ENCODE measurements around the gene RAB10. TPM values are rescaled to one million over a fixed set of nuclear protein-coding genes. Genes with fewer than 3 reads are reported as not detected.
A peak's percentile ranks its signal among the peaks of the same experiment; 100 is the strongest.

RAB10 gene
- total RNA-seq, 1 donor from 2014 or later = 238 TPM

GRCh38 chr2:26008851-26009566 is 24.9 kb upstream of the RAB10 start:
- Mint-ChIP-seq H3K27me3 (ENCODE audit: insufficient read depth, low read depth) (peaks cover 4% of the 10 kb centered on the region), H3K4me1 (peaks cover 21% of the 10 kb centered on the region), H3K27ac (no peak overlapping the region), H3K9me3 (peaks cover 4% of the 10 kb centered on the region), H3K4me3 (no peak overlapping the region), H3K36me3 (no peaks in the 10 kb centered on the region)
- Histone ChIP-seq H3K4me1 (peaks cover 20% of the 10 kb centered on the region), H3K27me3 (no peaks in the 10 kb centered on the region), H3K9ac (no peak overlapping the region), H3K4me2 (no peak overlapping the region), H3K79me2 (ENCODE audit: low read depth) (no peaks in the 10 kb centered on the region), H3K36me3 (no peaks in the 10 kb centered on the region), H3F3A (ENCODE audit: low read depth) (peaks cover 24% of the 10 kb centered on the region), H3K9me3 (ENCODE audit: low read depth) (no peaks in the 10 kb centered on the region), H4K20me1 (ENCODE audit: low read depth) (peaks cover 7% of the 10 kb centered on the region), H2AFZ (replicated peaks) (no peak overlapping the region), H3K27ac (no peak overlapping the region), H3K4me3 (no peak overlapping the region)
- no peak for TF ChIP-seq CTCF (IDR thresholded peaks at IDR 0.05)
- no peak for TF ChIP-seq EZH2phosphoT487 (IDR thresholded peaks at IDR 0.05)
- TF ChIP-seq EZH2 (IDR thresholded peaks at IDR 0.05) = no peak
- no peak for DNase-seq (ENCODE audit: low spot score)

- H4K20me1 ChIP-seq (ENCODE audit: low read depth) = peaks cover 7% of the 10 kb centered on the region
- H3K4me3 ChIP-seq = no peak overlapping the region
- Mint-ChIP-seq H3K27me3 (ENCODE audit: insufficient read depth, low read depth) (peaks cover 4% of the 10 kb centered on the region), H3K27ac (no peak overlapping the region), H3K4me1 (peaks cover 21% of the 10 kb centered on the region), H3K4me3 (no peak overlapping the region), H3K9me3 (peaks cover 4% of the 10 kb centered on the region), H3K36me3 (no peaks in the 10 kb centered on the region)
- no peaks in the 10 kb centered on the region for H3K9me3 ChIP-seq (ENCODE audit: low read depth)
- no peaks in the 10 kb centered on the region for H3K79me2 ChIP-seq (ENCODE audit: low read depth)
- no peak for DNase-seq (ENCODE audit: low spot score)
- H3K36me3 ChIP-seq = no peaks in the 10 kb centered on the region
- no peak overlapping the region for H3K4me2 ChIP-seq
- peaks cover 24% of the 10 kb centered on the region for H3F3A ChIP-seq (ENCODE audit: low read depth)
- H3K4me1 ChIP-seq = peaks cover 20% of the 10 kb centered on the region
- H3K27ac ChIP-seq = no peak overlapping the region
- TF ChIP-seq EZH2 (IDR thresholded peaks at IDR 0.05) = no peak
- TF ChIP-seq EZH2phosphoT487 (IDR thresholded peaks at IDR 0.05) = no peak
- no peaks in the 10 kb centered on the region for H3K27me3 ChIP-seq
- H3K9ac ChIP-seq = no peak overlapping the region
- H2AFZ ChIP-seq (replicated peaks) = no peak overlapping the region
These were observed 24.3 kb upstream of the RAB10 start for GRCh38 chr2:26009567-26009963.

GRCh38 chr2:26010943-26011342 is 22.9 kb upstream of the RAB10 start:
- H3K27ac Mint-ChIP-seq = no peak overlapping the region
- no peak for DNase-seq (ENCODE audit: low spot score)
- no peaks in the 10 kb centered on the region for H3K36me3 Mint-ChIP-seq
- Histone ChIP-seq H3K9ac (no peak overlapping the region), H3K4me1 (peaks cover 20% of the 10 kb centered on the region), H3K9me3 (ENCODE audit: low read depth) (no peaks in the 10 kb centered on the region), H3K4me3 (no peak overlapping the region), H3K4me2 (peak overlapping the region; percentile 65), H3K36me3 (no peaks in the 10 kb centered on the region), H3K79me2 (ENCODE audit: low read depth) (no peaks in the 10 kb centered on the region), H4K20me1 (ENCODE audit: low read depth) (peaks cover 7% of the 10 kb centered on the region), H3K27ac (no peak overlapping the region), H3K27me3 (no peaks in the 10 kb centered on the region), H2AFZ (replicated peaks) (no peak overlapping the region), H3F3A (ENCODE audit: low read depth) (peaks cover 24% of the 10 kb centered on the region)
- H3K9me3 Mint-ChIP-seq = peaks cover 4% of the 10 kb centered on the region
- H3K27me3 Mint-ChIP-seq (ENCODE audit: insufficient read depth, low read depth) = peaks cover 4% of the 10 kb centered on the region
- peaks cover 21% of the 10 kb centered on the region for H3K4me1 Mint-ChIP-seq
- H3K4me3 Mint-ChIP-seq = no peak overlapping the region
- no peak for TF ChIP-seq CTCF (IDR thresholded peaks at IDR 0.05)
- TF ChIP-seq EZH2phosphoT487 (IDR thresholded peaks at IDR 0.05) = no peak
- TF ChIP-seq EZH2 (IDR thresholded peaks at IDR 0.05) = no peak

- Histone ChIP-seq H3K36me3 (no peaks in the 10 kb centered on the region), H3K9ac (no peak overlapping the region), H3K79me2 (ENCODE audit: low read depth) (no peaks in the 10 kb centered on the region), H3K9me3 (ENCODE audit: low read depth) (no peaks in the 10 kb centered on the region), H3K4me2 (peak overlapping the region; percentile 65), H3K27me3 (no peaks in the 10 kb centered on the region), H3F3A (ENCODE audit: low read depth) (peaks cover 24% of the 10 kb centered on the region), H3K27ac (peak overlapping the region; percentile 75), H3K4me1 (peaks cover 20% of the 10 kb centered on the region), H4K20me1 (ENCODE audit: low read depth) (peaks cover 7% of the 10 kb centered on the region), H2AFZ (replicated peaks) (no peak overlapping the region), H3K4me3 (no peak overlapping the region)
- TF ChIP-seq EZH2 (IDR thresholded peaks at IDR 0.05) = no peak
- peaks cover 21% of the 10 kb centered on the region for H3K4me1 Mint-ChIP-seq
- H3K9me3 Mint-ChIP-seq = peaks cover 4% of the 10 kb centered on the region
- peaks cover 2% of the 10 kb centered on the region for H3K27me3 Mint-ChIP-seq (ENCODE audit: insufficient read depth, low read depth)
- H3K4me3 Mint-ChIP-seq = no peak overlapping the region
- no peak for DNase-seq (ENCODE audit: low spot score)
- H3K36me3 Mint-ChIP-seq = no peaks in the 10 kb centered on the region
- H3K27ac Mint-ChIP-seq = peak overlapping the region; percentile 67
These were observed 22.3 kb upstream of the RAB10 start for GRCh38 chr2:26011609-26011989.
